Measurements from ENCODE around the gene AGAP1.

The AGAP1 gene

GRCh38 chr2:235710933-235711332 is 217.1 kb downstream of the AGAP1 start:
- DNase-seq (ENCODE audit: low read depth in 2 of 2) = no peak

- DNase-seq (ENCODE audit: low read depth in 2 of 2) = no peak
These were observed 217.7 kb downstream of the AGAP1 start for GRCh38 chr2:235711527-235711926.

- DNase-seq (ENCODE audit: low read depth in 2 of 2) = no peak
These were observed 218.3 kb downstream of the AGAP1 start for GRCh38 chr2:235712176-235712575.

GRCh38 chr2:235713189-235713588 is 219.3 kb downstream of the AGAP1 start:
- no peak for DNase-seq (ENCODE audit: low read depth in 2 of 2)

GRCh38 chr2:235715601-235716000 is 221.8 kb downstream of the AGAP1 start:
- DNase-seq (ENCODE audit: low read depth in 2 of 2) = no peak

GRCh38 chr2:235716875-235717496 is 223.1 kb downstream of the AGAP1 start:
- DNase-seq (ENCODE audit: low read depth in 2 of 2) = no peak

- no peak for DNase-seq (ENCODE audit: low read depth in 2 of 2)
These were observed 225.5 kb downstream of the AGAP1 start for GRCh38 chr2:235719146-235719942.

GRCh38 chr2:235721625-235722024 is 227.8 kb downstream of the AGAP1 start:
- no peak for DNase-seq (ENCODE audit: low read depth in 2 of 2)

- no peak for DNase-seq (ENCODE audit: low read depth in 2 of 2)
These were observed 229.0 kb downstream of the AGAP1 start for GRCh38 chr2:235722869-235723268.

GRCh38 chr2:235723371-235723770 is 229.5 kb downstream of the AGAP1 start:
- DNase-seq (ENCODE audit: low read depth in 2 of 2) = no peak

GRCh38 chr2:235723811-235724465 is 230.1 kb downstream of the AGAP1 start:
- no peak for DNase-seq (ENCODE audit: low read depth in 2 of 2)

GRCh38 chr2:235725016-235725489 is 231.2 kb downstream of the AGAP1 start:
- DNase-seq (ENCODE audit: low read depth in 2 of 2) = no peak

GRCh38 chr2:235725841-235726240 is 232.0 kb downstream of the AGAP1 start:
- DNase-seq (ENCODE audit: low read depth in 2 of 2) = no peak

- no peak for DNase-seq (ENCODE audit: low read depth in 2 of 2)
These were observed 232.7 kb downstream of the AGAP1 start for GRCh38 chr2:235726554-235726953.

- DNase-seq (ENCODE audit: low read depth in 2 of 2) = no peak
These were observed 233.3 kb downstream of the AGAP1 start for GRCh38 chr2:235727174-235727573.

GRCh38 chr2:235727891-235728799 is 234.3 kb downstream of the AGAP1 start:
- no peak for DNase-seq (ENCODE audit: low read depth in 2 of 2)

- DNase-seq (ENCODE audit: low read depth in 2 of 2) = no peak
These were observed 235.1 kb downstream of the AGAP1 start for GRCh38 chr2:235728800-235729556.

- DNase-seq (ENCODE audit: low read depth in 2 of 2) = no peak
These were observed 235.7 kb downstream of the AGAP1 start for GRCh38 chr2:235729557-235729947.

- no peak for DNase-seq (ENCODE audit: low read depth in 2 of 2)
These were observed 236.3 kb downstream of the AGAP1 start for GRCh38 chr2:235730115-235730514.

- no peak for DNase-seq (ENCODE audit: low read depth in 2 of 2)
These were observed 239.9 kb downstream of the AGAP1 start for GRCh38 chr2:235733761-235734160.

- DNase-seq (ENCODE audit: low read depth in 2 of 2) = no peak
These were observed 240.3 kb downstream of the AGAP1 start for GRCh38 chr2:235734168-235734567.
